HG03342 (cell line): ENCODE measurements around the gene UNC93B1.

Experiments used
- ATAC-seq: cut with Tn5 transposase; IDR thresholded peaks from one replicate; pipeline ENCODE4 v1.9.1; 2021; ENCODE audit warnings: mild to moderate bottlenecking, moderate library complexity; ENCODE audit not compliant: unreplicated experiment

Gene UNC93B1

GRCh38 chr11:68003846-68004550, at the start of gene UNC93B1:
Gene UNC93B1, minus strand, starts transcription at chr11:68004097. Its CDS starts 54 bp downstream, at chr11:68004043.
- peak; percentile 54 for ATAC-seq

- no peak for ATAC-seq
Observed at GRCh38 chr11:68053117-68053516, 49.2 kb upstream of the UNC93B1 start.

GRCh38 chr11:68052137-68052873, 48.4 kb upstream of the UNC93B1 start:
- ATAC-seq: no peak

- no peak for ATAC-seq
Observed at GRCh38 chr11:68051191-68052136, 47.6 kb upstream of the UNC93B1 start.

- ATAC-seq: no peak
Observed at GRCh38 chr11:68050371-68050841, 46.5 kb upstream of the UNC93B1 start.

- ATAC-seq: no peak
Observed at GRCh38 chr11:68049509-68050370, 45.8 kb upstream of the UNC93B1 start.

GRCh38 chr11:68048681-68049508, 45.0 kb upstream of the UNC93B1 start:
- no peak for ATAC-seq

GRCh38 chr11:68047437-68048290, 43.8 kb upstream of the UNC93B1 start:
- no peak for ATAC-seq

- ATAC-seq: no peak
Observed at GRCh38 chr11:68044898-68045351, 41.0 kb upstream of the UNC93B1 start.

GRCh38 chr11:68044145-68044813, 40.4 kb upstream of the UNC93B1 start:
- ATAC-seq: no peak

- ATAC-seq: no peak
Observed at GRCh38 chr11:68043349-68044144, 39.6 kb upstream of the UNC93B1 start.

GRCh38 chr11:68043029-68043348, 39.1 kb upstream of the UNC93B1 start:
- no peak for ATAC-seq

- ATAC-seq: no peak
Observed at GRCh38 chr11:68042219-68043028, 38.5 kb upstream of the UNC93B1 start.

GRCh38 chr11:68041617-68042218, 37.8 kb upstream of the UNC93B1 start:
- no peak for ATAC-seq

- ATAC-seq: no peak
Observed at GRCh38 chr11:68040957-68041591, 37.2 kb upstream of the UNC93B1 start.
